IMR-90 (cell line): ENCODE results near the gene HBZ. TPM values are rescaled to one million over a fixed set of nuclear protein-coding genes. Genes with fewer than 3 reads are reported as not detected.
A peak's percentile ranks its signal among the peaks of the same experiment; 100 is the strongest.

Experiments used
- ATAC-seq: fragments of 200-7000 bp; cut with Tn5 transposase; 2 replicates; pipeline ENCODE4 v1.9.1; 2020; ENCODE audit warnings: low read depth, mild to moderate bottlenecking, moderate library complexity
- BruUV-seq: library from RNA; stranded (reverse); fragments of 400-500 nt; replicated peaks from 2 replicates; lab custom pipeline; 2021; lab: Mats Ljungman, UMichigan
- CTCF ChIA-PET: fragments of 300-600 bp; formaldehyde crosslinking; extraction: SDS; loops from one replicate; lab custom pipeline; 2021; ENCODE audit warnings: antibody characterized with exemption; lab: Yijun Ruan, JAX
- POLR2A ChIA-PET: fragments of 300-600 bp; sonication (Branson Sonifier 250); formaldehyde crosslinking; loops from one replicate; lab custom pipeline; 2022; ENCODE audit warnings: antibody characterized with exemption; ENCODE audit not compliant: unreplicated experiment; lab: Charles Lee
- DNase-seq: peaks from one replicate; pipeline ENCODE4 v3.0.0; 2013
- H2AFZ ChIP-seq: replicated peaks from 2 replicates; pipeline ENCODE3; 2013; ENCODE audit warnings: low read length, mild to moderate bottlenecking; ENCODE audit not compliant: poor library complexity
- H2AK5ac ChIP-seq: 2 replicates; pipeline ENCODE4 v1.6.1; 2013; ENCODE audit warnings: low read depth, low read length, inconsistent platforms
- H2AK9ac ChIP-seq: replicated peaks from 2 replicates; pipeline ENCODE3; 2013; ENCODE audit warnings: mild to moderate bottlenecking, low read depth, low read length, moderate library complexity; ENCODE audit not compliant: poor library complexity
- H2BK120ac ChIP-seq: 2 replicates; pipeline ENCODE4 v1.6.1; 2013; ENCODE audit warnings: low read depth, low read length, inconsistent platforms
- H2BK15ac ChIP-seq: 3 replicates; pipeline ENCODE4 v1.6.1; 2013; ENCODE audit warnings: low read depth, low read length, inconsistent platforms
- H2BK20ac ChIP-seq: 2 replicates; pipeline ENCODE4 v1.6.1; 2013; ENCODE audit warnings: low read depth, mild to moderate bottlenecking, inconsistent platforms, low read length, moderate library complexity
- H2BK5ac ChIP-seq: 2 replicates; pipeline ENCODE4 v1.6.1; 2013; ENCODE audit warnings: mild to moderate bottlenecking, low read depth, low read length, inconsistent platforms; ENCODE audit not compliant: poor library complexity, severe bottlenecking
- H3K14ac ChIP-seq: replicated peaks from 2 replicates; pipeline ENCODE4 v1.6.1; 2013; ENCODE audit warnings: low read depth, low read length, inconsistent platforms
- H3K18ac ChIP-seq: 2 replicates; pipeline ENCODE4 v1.6.1; 2013; ENCODE audit warnings: low read depth, low read length, control low read depth
- H3K23ac ChIP-seq: 2 replicates; pipeline ENCODE4 v1.6.1; 2013; ENCODE audit warnings: low read depth, low read length, inconsistent platforms
- H3K27ac ChIP-seq: 2 replicates; pipeline ENCODE4 v1.5.1; 2013; ENCODE audit warnings: mild to moderate bottlenecking, control low read depth, low read length; ENCODE audit not compliant: insufficient read depth
- H3K27me3 ChIP-seq: 2 replicates; pipeline ENCODE4 v1.6.1; 2013; ENCODE audit warnings: low read length; ENCODE audit not compliant: control insufficient read depth, insufficient read depth
- H3K36me3 ChIP-seq: 2 replicates; pipeline ENCODE4 v1.6.1; 2013; ENCODE audit warnings: low read length, mixed read lengths; ENCODE audit not compliant: control insufficient read depth, insufficient read depth
- H3K4ac ChIP-seq: 2 replicates; pipeline ENCODE4 v1.6.1; 2013; ENCODE audit warnings: low read depth, low read length, inconsistent platforms
- H3K4me1 ChIP-seq: 2 replicates; pipeline ENCODE4 v1.6.1; 2013; ENCODE audit warnings: low read length, mixed read lengths; ENCODE audit not compliant: control insufficient read depth, insufficient read depth
- H3K4me2 ChIP-seq: 2 replicates; pipeline ENCODE4 v1.6.1; 2013; ENCODE audit warnings: low read depth, mild to moderate bottlenecking, control low read depth, low read length, moderate library complexity
- H3K4me3 ChIP-seq: 2 replicates; pipeline ENCODE4 v1.5.1; 2013; ENCODE audit warnings: low read depth, mild to moderate bottlenecking, control low read depth, low read length, moderate library complexity; ENCODE audit not compliant: insufficient read depth
- H3K56ac ChIP-seq: 2 replicates; pipeline ENCODE4 v1.6.1; 2013; ENCODE audit warnings: low read length, inconsistent platforms; ENCODE audit not compliant: insufficient read depth; ENCODE audit errors: extremely low read depth
- H3K79me1 ChIP-seq, 2 experiments: 2 replicates each; pipeline ENCODE4 v1.6.1; 2013; ENCODE audit warnings: low read length in 2 of 2, inconsistent platforms in 1 of 2, low read depth in 1 of 2
- H3K9ac ChIP-seq: 2 replicates; pipeline ENCODE4 v1.6.1; 2013; ENCODE audit warnings: low read depth, low read length, control low read depth
- H3K9me1 ChIP-seq: 2 replicates; pipeline ENCODE4 v1.6.1; 2013; ENCODE audit warnings: low read length, inconsistent platforms; ENCODE audit not compliant: insufficient read depth
- H3K9me3 ChIP-seq: 2 replicates; pipeline ENCODE4 v1.6.1; 2013; ENCODE audit warnings: low read length; ENCODE audit not compliant: control insufficient read depth, insufficient read depth
- H4K20me1 ChIP-seq: 2 replicates; pipeline ENCODE4 v1.6.1; 2013; ENCODE audit warnings: low read length, inconsistent platforms; ENCODE audit not compliant: insufficient read depth
- H4K5ac ChIP-seq: 2 replicates; pipeline ENCODE4 v1.6.1; 2013; ENCODE audit warnings: mild to moderate bottlenecking, low read depth, low read length, control low read depth
- H4K8ac ChIP-seq, 2 experiments: 2 replicates each; pipeline ENCODE4 v1.6.1; 2013; ENCODE audit warnings: low read depth in 2 of 2, low read length in 2 of 2, control low read depth in 1 of 2, inconsistent platforms in 1 of 2
- H4K91ac ChIP-seq: 2 replicates; pipeline ENCODE4 v1.6.1; 2013; ENCODE audit warnings: low read depth, low read length, inconsistent platforms; ENCODE audit not compliant: insufficient read depth
- MAZ ChIP-seq: IDR thresholded peaks from 2 replicates; pipeline ENCODE4 v1.6.1; 2012; ENCODE audit warnings: low read depth, mild to moderate bottlenecking, low read length, improper control_type of control experiment, moderate library complexity, borderline replicate concordance
- RAD21 ChIP-seq: IDR thresholded peaks from 2 replicates; pipeline ENCODE4 v1.6.1; 2012; ENCODE audit warnings: low read length, improper control_type of control experiment
- SMC3 ChIP-seq: fragments of 150-350 bp; IDR thresholded peaks from 2 replicates; pipeline ENCODE4 v1.6.1; 2016; ENCODE audit warnings: low read depth, mild to moderate bottlenecking, antibody characterized with exemption, low read length, moderate library complexity
- WGBS, 2 experiments: methylation state at CpG; one replicate each; pipeline versions ENCODE4 v1.1.5 to v1.1.7; 2013; ENCODE audit warnings: missing lambda C conversion rate in 2 of 2; ENCODE audit not compliant: insufficient read length in 1 of 2; ENCODE audit errors: extremely low coverage in 2 of 2; 5-methylcytosine and 5-hydroxymethylcytosine counted together
- dilution Hi-C: fragments of 300-500 bp; cut with HindIII; formaldehyde crosslinking; loops from one replicate; pipeline ENCODE4 v1.14.3; 2018; ENCODE audit warnings: low sequenced_read_pairs; ENCODE audit not compliant: unreplicated experiment
- in situ Hi-C: fragments of 300-500 bp; cut with MboI; formaldehyde crosslinking; loops from 3 replicates; pipeline ENCODE4 v1.14.3; 2019; ENCODE audit warnings: low sequenced_read_pairs, inconsistent platforms, mixed read lengths
- intact Hi-C: fragments of 100-400 bp; cut with micrococcal nuclease; formaldehyde crosslinking; loops from 2 replicates; pipeline ENCODE4 v1.10.0; 2022
- polyA plus RNA-seq, 3 experiments: library from polyadenylated mRNA; depleted of rRNA; stranded (reverse); fragments of >200 nt; gene quantifications; 2 replicates each; pipeline ENCODE4 v1.2.3, GENCODE V29; 2012; ENCODE audit warnings: low replicate concordance in 1 of 3
- total RNA-seq: library from RNA; depleted of rRNA; stranded (reverse); fragments of >200 nt; gene quantifications from 2 replicates; pipeline ENCODE4 v1.2.3, GENCODE V29; 2012
- TF ChIP-seq, protein P1 (sequence below): conservative IDR thresholded peaks from 2 replicates; pipeline ENCODE4 v1.5.1; 2012; ENCODE audit warnings: mild to moderate bottlenecking, low read depth, low read length, improper control_type of control experiment

Gene HBZ
- total and polyA plus RNA-seq, 2 of the 4 experiments (the other 2 are of a cell fraction): not detected

DNA sequence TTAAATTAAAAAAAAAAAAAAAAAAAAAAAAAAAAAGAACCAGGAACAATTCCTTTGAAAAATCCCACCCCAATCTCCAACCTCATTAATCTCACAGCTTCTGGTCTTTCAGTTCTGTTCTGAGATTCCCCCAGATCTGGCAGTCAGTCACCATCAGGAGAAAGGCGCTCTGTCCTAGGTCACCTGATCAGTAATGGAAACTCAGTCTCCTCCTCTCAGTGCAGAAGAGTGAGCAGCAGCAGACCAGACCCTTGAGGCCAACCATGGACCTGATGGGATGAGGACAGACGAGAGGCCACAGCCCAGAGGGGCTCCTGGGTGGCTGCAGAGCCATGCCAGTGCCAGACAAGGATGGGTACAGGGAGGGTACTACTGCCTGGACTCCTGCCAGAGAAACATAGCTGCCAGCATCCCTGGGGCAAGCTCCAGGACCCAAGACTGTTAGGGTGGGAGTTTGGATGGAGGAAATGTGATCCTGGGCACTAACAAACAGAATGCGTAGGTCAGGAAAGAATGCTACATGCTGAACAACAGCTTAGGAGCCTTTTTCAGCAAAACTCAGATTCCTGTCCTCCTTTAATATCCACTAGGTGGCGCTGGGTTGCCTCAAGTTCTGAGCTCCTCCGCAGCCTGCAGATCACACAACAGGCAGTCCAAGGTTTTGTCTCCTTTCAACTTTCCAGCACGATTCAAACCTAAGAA lies 45.7 kb upstream of the HBZ start:
- Histone ChIP-seq H4K20me1 (peaks cover 5% of the 10 kb centered on the region; the same call in 1 of the 2 replicates), H3K23ac (no peak overlapping the region), H3K4me3 (no peak overlapping the region), H3K56ac (no peak overlapping the region), H4K5ac (no peak overlapping the region), H3K4me1 (no peaks in the 10 kb centered on the region), H3K79me1 (peaks cover 3 to 10% of the 10 kb centered on the region in 2 experiments; a peak in 2 of 4 replicates), H2AK5ac (0 out of 2 replicates have a peak overlapping the region, but pooled peaks have one; percentile 16), H4K91ac (no peak overlapping the region), H3K9me3 (no peaks in the 10 kb centered on the region), H3K9ac (no peak overlapping the region), H3K18ac (no peak overlapping the region), H3K27me3 (no peaks in the 10 kb centered on the region), H3K4me2 (no peak overlapping the region), H2BK20ac (no peak overlapping the region), H2AK9ac (no peak overlapping the region), H2BK15ac (no peak overlapping the region), H3K4ac (no peak overlapping the region), H3K9me1 (no peaks in the 10 kb centered on the region), H3K36me3 (peaks cover 34% of the 10 kb centered on the region), H4K8ac (no peak overlapping the region), H2BK5ac (no peak overlapping the region), H2BK120ac (no peak overlapping the region), H2AFZ (no peak overlapping the region), H3K14ac (no peak overlapping the region), H3K27ac (no peak overlapping the region)
- in situ Hi-C loops (loop anchor here (5.0 kb wide), 1 partner anchor 76 kb away; the partner anchor contains the start of gene HBQ1), intact Hi-C loops (loop anchor here (1.0 kb wide), 1 partner anchor 75 kb away; no protein-coding TSS in a partner anchor), dilution Hi-C loops (no loop called here)
- WGBS, 2 experiments: 8% methylated on average over 4 of the region's 6 CpGs; no CpG with 5 or more reads in 1 of the 2 experiments
- DNase-seq (peak; percentile 84), ATAC-seq (peak; percentile 95)
- no peak for TF ChIP-seq MAZ
- TF ChIP-seq RAD21: peak; percentile 87
- peak; percentile 83 for TF ChIP-seq SMC3
- TF ChIP-seq, protein P1, sequence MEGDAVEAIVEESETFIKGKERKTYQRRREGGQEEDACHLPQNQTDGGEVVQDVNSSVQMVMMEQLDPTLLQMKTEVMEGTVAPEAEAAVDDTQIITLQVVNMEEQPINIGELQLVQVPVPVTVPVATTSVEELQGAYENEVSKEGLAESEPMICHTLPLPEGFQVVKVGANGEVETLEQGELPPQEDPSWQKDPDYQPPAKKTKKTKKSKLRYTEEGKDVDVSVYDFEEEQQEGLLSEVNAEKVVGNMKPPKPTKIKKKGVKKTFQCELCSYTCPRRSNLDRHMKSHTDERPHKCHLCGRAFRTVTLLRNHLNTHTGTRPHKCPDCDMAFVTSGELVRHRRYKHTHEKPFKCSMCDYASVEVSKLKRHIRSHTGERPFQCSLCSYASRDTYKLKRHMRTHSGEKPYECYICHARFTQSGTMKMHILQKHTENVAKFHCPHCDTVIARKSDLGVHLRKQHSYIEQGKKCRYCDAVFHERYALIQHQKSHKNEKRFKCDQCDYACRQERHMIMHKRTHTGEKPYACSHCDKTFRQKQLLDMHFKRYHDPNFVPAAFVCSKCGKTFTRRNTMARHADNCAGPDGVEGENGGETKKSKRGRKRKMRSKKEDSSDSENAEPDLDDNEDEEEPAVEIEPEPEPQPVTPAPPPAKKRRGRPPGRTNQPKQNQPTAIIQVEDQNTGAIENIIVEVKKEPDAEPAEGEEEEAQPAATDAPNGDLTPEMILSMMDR: peak; percentile 88
- POLR2A ChIA-PET: interaction anchor here (0.6 to 1.0 kb wide), 2 partner anchors 43 to 131 kb away, joined by 3 read pairs; no protein-coding TSS in a partner anchor
- CTCF ChIA-PET: interaction anchor here (0.5 to 2.8 kb wide), 15 partner anchors 8 to 256 kb away, joined by 3 to 11 read pairs (median 4); partner anchors contain the start of gene HBQ1
- BruUV-seq: no TSS peak
